SK-N-DZ (cell line): ENCODE data around the gene IFRD1.
A peak's percentile ranks its signal among the peaks of the same experiment; 100 is the strongest.

Experiments
- DNase-seq: peaks from one replicate; pipeline ENCODE4 v3.0.0-alpha.2; 2015; ENCODE audit warnings: low spot score

Gene IFRD1

DNA sequence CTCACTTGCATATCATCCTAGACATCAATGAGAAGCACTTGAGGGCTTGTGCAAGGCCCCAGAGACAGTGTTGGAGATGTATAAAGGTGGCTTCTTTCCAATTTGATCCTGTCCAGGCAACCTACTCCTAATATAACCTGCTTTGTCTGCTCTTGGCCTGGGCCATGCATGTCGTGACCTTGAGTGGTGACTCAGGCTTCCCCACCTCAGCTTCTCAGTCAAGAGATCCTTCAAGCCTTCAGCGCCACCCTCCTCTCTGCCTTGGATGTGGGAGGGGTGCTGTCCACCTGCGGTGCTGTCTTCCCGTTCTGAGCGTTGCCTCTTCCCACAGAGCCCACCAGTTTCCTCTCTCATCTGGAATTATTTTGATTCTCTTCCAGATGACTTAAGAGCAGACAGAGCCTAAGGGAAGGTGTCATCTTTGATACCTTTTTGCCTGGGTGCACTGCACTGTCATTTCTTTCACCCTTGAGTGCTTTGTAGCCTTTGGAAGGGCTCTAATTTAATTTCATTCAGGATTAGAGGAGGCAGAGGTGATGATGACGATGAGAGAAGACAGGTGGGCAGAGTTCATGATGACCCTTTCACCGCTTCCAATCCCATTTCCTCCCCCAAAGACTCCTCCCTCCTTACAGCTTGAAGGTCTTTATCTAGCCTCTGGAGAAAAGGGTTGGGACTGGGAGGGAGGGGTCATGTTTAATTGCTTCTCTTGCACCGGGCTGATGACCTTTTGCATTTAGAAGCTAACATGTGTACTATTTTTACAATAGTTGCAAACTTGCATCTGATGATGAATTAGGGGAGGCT is 37.4 kb downstream of the IFRD1 start:
- no peak for DNase-seq

DNA sequence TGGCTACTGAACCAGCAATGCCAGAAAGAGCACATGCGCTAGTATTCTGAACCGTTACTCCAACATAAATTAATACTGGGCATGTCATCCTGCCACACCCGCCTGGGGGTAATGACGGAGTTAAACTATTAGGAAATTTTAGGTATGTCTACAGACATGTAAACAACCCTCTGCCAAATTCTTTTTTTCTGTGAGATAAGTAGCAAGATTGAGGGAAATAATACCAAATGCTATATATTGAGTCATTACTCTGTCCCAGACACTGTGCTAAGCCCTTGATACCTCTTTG is 37.9 kb downstream of the IFRD1 start:
- DNase-seq: no peak

DNA sequence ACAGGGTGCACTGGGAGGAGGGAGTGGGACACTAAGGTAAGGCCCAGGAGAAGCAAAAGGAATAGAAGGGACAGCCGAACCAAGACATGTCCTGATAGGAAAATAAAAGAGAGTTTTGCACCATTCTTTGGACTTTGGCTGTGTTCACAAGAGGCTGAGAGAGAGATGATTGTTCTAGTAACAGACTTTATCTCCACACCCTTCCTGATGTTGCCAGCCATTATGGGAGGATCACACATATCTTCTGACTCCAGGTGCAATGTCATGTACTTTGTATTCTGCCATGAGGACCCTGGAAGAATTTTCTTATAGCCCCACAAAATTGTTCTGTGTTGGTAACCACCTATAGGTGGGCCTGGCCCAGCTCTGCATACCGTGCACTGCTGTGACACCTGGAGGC is 41.9 kb downstream of the IFRD1 start:
- DNase-seq: no peak

DNA sequence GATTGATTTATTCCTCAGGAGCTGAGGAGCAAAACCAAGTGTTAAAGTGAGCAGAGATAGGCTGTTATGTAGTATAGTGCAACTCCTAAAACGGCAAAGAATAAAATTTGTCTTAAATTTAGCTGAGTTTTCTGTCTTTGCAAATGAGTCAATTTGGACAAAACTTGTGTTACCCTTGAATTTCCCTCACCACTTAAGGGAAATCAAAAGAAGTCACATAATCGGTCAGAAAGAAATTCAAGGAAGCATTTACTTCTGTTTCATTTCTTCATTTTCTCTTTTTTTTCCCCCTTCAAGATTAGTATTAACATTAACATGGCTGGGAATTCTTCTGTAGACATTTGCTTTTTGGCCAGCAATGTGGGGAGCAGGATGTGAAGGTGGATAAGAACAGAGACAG is 44.4 kb downstream of the IFRD1 start:
- no peak for DNase-seq

DNA sequence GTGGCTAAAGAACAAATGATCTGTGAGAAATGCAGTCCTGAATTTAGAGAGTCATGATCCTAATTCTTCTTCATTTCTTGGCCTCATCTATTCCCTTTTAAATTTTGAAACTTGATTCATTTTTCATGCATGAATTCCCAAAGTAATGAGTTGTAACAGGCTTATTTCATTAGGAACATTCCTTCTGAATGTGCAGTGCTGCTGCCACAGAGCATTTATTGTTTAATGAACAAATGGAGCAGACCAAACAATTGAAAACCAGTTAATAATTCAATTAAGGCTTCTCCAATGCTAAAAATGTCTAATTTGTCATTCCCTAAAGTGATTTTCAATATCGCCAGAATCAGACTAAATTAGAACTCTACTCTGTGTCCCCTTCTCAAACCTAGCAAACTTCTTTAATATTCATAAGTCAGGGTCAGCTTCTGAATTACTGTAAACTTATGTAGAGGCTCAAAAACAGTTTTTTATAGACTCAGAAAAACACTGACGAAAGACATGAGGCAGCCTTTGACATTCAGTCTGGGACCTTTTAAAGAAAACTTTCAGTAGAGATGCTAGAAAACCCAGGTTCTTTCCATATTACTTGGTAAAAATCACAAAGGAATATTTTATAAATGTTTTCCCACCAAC is 45.0 kb downstream of the IFRD1 start:
- no peak for DNase-seq

DNA sequence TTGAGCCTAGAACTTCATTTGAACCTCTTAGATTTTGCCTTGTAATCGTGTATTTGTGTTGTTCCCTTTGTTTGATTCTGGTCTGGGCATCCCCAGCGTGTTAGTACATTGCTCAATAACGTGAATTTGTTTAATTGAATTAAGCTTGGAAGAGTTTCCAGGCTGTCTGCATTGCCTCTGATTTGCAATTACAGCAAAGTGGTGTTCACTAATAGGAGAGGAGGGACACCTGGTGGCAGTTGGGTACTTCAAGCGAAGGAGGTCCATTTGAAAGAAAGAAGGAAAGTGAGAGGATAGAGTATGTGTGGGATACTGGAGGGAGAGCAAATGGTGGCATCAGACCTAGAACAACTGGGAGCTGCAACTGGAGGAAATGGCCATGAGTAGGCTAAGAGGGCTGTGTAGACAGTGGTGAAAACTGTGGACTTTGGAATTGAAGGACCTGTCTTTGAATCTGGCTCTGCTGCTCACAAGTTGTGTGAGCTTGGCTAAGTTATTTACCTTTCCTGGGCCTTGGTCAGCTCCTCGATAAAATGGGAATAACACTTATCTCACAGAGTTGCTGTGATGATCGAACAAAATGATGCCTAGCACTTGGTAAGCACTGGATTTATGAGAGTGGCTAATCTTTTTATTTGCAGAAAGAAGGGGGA is 45.7 kb downstream of the IFRD1 start:
- DNase-seq: peak; percentile 83

DNA sequence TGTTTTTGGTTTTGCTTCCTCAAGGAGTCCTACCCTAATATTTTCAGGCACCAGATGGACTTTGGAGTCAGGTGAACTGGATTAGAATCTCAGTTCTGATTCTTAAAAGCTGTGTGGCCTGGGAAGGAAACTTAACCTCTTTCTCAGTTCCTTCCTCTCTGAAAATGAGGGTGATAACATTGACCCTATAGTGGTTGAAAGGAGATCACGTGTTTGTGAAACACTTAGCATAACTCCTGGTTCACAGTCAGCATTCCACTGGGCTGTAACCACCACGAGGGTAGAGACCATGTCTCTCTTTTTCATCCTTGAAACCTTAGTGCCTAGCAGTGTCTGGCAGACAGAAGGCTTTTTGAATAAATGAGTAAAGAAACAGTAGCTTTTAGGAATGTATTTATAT is 47.2 kb downstream of the IFRD1 start:
- DNase-seq: no peak

DNA sequence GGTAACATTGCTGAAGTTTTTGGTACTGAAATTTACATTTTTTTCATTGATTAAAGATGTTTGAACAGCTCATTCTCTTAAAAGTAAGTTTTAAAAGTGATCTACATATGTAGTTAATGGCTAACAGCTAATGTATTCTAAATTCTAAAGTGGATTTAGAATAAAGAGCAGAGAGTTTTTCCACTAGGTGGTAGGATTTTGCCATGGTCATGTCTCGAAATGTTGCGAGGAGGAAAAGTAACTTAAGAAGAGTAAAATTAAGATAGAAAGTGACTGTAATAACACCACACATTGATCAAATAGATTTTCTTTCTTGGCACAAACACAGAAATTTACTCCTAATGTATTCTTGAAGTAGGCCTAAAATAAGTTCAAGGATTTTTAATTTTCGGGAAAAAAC is 50.4 kb downstream of the IFRD1 start:
- DNase-seq: no peak

DNA sequence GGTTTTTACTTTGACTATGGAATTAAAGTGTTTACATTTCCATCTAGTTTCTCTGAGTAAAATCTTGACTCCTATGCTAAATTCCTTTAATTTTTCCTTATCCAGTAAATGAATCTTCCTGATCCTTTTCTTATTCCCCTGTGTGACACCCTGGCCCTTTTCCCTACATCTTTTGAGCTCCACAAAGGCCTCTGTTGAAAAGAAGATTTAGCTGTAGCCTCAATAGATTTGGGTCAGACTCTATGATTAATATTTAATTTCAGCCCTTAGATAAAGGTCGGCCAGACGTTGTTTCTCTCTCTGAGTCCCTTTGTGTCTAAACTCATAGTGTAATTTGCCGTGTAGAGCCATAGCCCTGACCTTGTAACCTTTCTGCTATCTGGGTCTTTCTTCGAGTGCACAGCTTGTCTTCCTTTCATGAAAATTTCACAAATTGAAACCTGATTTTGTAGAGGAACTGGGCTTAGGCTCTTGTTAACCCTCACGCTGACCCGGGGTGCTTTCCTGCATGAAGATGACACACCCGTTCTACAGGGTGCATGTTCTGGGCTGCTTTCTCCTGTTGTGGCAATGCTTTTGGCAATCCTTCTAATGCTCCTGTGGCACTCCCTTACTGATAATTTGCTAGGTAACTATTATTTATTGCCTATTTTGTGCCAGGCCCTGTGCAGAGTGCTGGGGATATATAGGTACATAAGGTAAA is 51.7 kb downstream of the IFRD1 start:
- no peak for DNase-seq

DNA sequence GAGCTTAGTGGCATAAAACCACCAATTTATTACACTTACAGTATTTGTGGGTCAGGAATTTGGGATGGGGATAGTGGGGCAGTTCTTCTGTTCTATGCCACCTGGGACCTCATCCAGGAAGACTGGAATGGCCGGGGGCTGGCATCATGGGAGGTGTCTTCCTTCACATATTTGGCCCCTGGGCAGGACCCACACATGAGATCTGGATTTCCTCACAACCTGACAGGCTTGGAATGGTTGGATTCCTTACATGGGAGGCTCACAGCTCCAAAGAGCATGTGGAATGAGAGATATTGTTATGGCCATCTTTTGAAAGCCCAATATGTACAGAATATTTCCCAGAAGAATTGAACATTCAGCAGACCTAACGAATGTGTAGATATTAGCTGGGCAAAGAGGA is 52.4 kb downstream of the IFRD1 start:
- no peak for DNase-seq

DNA sequence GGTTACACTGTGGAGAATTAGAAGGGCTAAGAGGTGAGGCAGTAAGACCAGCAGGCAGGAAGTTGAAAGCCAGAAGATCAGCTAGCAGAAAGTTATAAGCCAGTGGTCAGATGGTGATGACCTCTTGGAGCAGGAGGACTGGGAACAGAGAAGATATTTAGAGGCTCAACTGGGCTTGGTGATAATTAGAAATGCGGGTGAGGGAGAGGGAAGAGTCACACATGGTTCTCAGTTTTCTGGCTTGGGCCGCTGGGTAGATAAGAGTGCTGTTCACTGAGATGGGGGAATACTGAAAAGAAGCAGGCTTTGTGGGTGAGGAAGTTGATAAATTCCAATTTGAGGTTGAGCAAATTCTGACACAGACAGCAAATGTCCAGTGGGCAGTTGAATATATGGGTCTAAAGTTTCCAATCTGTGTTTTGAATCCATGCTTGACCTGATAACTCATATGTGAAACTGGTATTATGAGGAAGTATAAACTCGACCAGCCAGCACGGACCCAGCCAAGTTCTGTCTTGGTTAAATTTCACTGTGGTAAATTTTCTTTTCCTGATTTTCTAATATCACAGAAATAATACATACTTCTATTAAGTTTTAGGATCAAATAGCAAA is 53.2 kb downstream of the IFRD1 start:
- DNase-seq: no peak

DNA sequence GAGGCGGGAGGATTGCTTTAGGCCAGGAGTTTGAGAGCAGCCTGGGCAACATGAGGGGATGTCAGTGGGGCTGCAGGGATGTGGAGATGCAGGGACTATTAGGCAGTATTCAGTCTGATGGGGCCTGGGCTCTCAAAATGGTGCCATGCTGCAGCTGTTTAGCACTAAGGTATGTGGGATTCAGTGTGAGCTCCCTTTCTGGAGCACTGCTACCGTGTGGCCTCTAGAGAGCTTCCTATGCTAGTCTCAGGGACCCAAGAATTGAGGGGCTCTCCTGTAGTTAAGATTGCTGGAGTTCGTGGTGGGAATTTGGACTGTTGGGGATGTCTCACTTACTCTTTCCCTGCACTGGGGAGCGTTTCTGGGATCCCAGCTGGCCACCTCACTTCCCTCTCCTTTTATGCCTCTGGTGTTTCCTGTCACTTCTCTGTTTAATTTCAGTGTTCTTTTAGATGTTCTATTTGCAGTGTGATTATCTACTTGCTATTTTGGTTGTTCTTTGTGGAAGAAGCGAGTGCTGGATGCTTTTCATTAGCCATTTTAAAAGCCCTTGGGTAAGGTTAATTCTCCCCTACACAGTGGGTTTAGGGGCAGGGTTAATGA is 53.9 kb downstream of the IFRD1 start:
- DNase-seq: no peak

DNA sequence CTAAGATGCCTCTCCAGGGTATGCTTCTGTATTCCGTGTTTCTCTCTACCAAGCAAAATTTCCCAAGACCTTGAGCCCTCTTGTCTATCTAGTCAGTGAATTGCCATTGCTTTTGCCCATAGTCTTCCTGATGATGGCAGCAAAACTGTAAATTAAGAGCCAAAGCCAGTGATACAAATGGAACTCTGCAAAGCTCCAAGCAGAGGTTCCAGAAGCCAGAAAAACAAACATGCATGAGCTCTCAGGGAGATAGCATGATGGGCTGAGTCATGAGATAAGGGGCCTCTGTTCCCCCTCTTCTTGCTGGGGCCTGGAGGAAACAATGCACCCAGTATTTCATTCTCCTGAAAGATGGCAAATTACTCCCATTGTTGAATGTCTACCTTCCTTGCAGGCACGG is 55.2 kb downstream of the IFRD1 start:
- DNase-seq: no peak

DNA sequence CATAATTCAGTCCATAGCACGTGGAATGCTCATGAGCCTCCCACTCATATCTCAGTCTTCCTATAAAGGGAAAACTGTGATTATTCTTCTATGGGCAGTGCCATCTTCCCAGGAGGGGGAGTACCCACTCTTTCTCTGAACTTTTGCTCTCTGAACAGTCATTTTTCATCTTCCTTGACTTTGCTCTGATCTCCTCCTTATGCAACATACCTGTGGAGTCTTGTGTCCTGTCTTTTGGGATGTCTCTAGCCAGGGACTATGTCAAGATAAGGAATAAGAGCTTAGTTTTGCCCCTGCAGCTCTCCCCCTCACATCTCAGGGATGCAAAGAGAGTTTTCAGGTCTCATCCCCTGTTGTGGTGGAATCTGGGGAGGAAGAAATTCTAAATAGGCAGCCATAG is 58.1 kb downstream of the IFRD1 start:
- DNase-seq: no peak

DNA sequence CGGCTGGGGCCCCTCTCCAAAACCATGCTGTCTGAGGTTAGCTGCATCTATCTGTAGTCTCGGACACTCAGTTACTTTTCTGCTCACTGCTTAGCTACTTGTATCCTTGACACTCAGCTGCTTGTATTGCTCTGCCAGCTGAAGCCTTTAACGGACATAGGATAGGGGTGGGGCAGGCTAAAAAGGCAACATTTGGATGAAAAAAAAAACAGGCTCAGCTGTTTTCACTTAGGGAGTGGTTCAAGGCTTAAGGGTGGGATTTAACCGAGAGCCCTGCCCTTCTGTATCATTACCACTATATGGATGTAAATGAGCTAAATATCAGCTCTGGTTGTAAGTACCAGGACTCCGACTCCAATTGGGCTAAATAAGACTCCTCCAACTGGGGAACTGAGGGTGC is 59.1 kb downstream of the IFRD1 start:
- no peak for DNase-seq

DNA sequence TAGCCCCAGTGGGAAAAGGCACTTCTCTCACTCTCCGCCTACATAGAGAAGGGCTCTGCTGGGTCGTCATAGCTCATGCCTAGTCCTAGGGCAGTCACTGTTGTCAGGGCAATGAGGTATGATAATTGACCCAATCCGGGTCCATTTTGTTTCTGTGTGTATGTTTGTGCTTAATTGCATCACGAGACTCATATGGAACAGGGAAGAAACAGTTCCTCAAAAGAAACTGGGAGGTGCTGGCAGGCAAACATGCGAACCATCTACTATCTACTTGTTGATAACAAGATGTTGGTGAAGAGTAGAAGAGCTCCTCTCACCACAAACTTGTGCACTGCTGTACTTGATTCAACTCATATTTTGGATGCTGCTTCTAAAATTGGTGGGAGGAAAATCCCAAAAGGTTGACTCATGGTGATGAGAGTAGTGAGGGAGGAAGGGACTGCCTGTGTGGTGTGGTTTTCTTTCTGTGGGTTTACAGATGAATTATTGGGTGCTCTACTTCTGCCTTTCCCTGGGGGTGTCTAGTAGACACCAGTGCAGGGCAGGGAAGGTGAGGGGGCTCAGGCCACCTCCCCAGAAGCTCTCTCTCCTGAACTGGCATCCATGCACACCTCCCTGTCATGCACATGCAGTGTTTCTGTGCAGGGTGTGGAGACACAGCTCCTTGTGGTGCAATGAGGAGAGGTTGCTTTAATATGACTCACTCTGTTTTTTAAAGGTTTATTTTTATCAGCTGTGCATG is 59.9 kb downstream of the IFRD1 start:
- DNase-seq: no peak

DNA sequence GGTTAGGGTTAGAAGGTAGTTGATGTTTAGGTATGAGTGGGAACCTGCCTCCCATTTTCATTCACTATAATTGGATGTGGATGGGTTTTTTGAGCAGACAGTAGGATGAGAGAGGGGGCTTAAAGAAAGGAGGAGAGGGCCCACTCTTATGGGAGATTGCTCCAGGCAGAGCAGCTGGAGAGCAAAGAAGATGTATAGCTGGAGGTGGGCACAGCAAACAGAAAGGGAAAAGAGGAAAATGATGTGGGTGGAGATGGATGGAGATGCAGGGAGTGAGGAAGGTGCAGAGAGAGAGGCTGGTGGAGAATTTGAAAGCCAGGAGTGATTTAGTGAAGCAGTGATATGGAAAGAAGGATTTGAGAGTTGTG is 60.5 kb downstream of the IFRD1 start:
- no peak for DNase-seq

DNA sequence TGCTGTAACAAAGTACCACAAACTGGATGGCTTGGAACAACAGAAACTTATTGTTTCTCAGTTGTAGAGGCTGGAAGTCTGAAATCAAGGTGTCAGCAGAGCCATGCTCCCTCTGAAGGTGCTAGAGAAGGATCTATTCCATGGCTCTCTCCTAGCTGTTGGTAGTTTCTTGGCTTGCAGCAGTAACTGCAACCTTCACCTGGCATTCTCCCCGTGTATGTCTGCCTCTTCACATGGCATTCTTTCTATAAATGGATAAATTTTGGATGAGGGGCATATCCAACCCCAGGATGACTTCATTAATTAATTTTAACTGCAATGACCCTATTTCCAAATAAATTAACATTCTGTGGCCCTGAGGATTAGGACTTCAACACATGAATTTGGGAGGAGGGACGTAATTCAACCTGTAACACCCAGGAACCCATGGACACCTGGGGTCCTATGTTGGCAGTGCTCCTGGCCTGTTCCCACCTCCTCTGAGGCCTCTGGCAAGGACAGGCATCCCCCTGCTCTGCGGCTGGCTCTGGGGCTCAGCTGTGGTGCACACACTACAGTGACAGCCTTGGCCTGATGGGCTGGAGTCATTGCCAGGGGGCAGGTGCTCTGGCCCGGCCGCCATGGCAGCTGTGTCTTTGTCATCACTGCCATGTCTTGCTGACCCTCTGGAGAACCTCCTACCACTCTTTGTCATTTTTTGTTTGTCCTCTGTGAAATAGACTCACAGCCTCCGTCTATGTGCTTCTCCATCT is 61.4 kb downstream of the IFRD1 start:
- DNase-seq: no peak

DNA sequence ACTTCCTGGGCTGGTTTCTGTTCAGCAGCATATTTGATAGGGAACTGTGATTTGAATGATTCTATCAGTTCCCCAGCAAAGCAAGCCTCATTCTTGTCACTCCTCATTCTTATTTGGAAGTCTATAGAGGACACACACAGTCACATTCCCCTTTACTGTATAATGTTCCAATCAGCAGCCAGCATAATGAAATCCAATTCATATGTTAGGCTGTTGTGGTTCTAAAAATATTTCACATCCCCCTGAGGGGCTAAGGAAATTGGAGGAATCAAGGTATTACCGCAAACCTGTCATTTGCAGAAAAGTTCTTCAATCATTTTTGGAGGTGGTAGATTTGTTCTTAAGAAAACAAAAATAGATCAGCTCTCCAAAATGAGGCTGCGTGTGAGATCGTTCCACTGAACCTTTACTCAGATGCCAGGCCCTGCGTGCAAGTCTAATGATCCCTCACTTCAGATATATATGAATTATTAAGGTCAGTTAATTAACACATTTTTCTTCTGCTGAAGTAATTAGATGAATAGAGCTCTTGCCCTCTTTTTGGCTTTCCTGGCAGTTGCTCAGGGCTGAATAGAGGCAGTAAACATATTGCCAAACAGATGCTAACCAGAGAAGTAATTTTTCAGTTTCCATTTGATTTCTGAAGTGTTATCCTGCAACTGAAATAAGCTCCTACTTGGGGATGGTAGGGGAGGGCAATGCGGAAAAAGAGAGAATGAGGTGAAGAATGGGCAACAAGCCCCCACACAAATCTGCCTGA is 62.4 kb downstream of the IFRD1 start:
- no peak for DNase-seq

DNA sequence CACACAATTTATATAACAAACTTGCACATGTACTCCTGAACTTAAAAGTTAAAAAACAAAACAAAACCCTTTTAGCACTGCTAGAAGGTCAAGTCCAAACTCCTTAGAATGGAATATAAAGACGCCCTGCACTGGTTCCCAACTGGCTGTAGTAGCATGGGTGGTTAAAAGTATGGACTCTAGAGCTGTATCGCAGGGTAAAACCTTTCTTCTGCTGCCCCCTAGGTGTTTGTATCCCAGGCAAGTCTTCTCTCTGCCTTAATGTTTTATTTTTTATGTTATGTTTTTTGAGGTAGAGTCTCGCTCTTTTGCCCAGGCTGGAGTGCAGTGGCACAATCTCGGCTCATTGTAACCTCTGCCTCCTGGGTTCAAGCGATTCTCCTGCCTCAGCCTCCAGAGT is 65.7 kb downstream of the IFRD1 start:
- no peak for DNase-seq
